Medulla oblongata (tissue), 1 donor: ENCODE measurements around the gene AHDC1.

Experiments
- DNase-seq: peaks from one replicate; pipeline ENCODE4 v3.0.0-alpha.2; 2015; ENCODE audit errors: extremely low spot score

AHDC1 gene

DNA sequence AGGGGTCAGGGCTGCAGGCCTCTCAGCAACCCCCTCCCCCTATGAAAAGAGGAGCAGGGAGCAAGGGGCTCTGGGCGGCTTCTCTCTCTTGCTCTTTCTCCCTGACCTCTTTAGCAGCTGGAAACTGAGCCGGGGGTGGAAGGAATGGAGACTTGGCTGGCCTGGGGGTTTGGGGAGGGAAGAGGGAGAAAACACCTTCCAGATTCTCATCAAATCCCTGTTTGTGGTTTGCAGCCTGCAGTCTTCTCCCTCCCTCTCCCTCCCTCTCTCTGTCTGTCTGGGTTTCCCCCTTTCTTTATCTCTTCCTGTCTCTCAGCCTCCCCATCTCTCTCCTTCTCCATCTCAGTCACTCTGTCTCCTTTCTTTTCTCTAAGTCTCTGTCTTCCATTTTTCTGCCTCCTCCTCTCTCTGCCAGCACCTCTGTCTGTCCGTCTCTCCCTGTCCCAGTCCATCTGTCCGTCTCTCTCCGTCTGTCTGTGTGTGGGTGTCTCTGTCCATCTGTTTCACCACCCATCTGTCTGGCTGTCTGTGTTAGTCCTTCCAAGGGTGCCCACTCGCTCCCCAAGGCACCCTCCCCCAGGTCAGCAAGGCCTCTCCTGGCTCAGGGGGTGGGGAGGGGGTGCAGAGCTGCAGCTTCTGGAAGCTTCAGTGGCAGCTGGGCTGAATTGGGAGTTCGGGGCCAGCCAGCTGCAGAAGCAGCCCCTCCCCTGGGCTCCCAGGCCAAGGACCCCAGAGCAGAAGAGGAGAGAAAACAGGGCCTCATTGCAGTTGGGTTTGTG is 6.2 kb downstream of the AHDC1 start:
- DNase-seq: no peak

DNA sequence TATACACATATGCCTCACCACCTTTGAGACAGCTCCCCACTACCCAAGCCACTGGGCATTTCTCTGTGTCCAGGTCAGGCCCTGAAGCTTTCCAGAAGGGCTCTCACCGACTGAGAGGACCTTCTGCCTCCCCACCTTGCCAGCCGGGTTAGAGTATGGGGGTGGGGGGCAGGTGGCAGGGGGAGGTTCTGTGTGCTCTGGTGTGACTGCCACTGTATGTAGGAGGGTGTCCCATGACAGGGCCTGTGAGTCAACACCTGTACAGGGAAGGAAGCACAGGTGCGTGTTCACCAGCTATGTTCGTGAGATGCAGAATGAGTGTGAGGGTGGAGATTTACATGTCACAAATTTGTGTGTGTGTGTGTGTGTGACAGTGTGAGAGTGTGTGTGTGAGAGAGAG is 7.0 kb downstream of the AHDC1 start:
- DNase-seq: no peak

DNA sequence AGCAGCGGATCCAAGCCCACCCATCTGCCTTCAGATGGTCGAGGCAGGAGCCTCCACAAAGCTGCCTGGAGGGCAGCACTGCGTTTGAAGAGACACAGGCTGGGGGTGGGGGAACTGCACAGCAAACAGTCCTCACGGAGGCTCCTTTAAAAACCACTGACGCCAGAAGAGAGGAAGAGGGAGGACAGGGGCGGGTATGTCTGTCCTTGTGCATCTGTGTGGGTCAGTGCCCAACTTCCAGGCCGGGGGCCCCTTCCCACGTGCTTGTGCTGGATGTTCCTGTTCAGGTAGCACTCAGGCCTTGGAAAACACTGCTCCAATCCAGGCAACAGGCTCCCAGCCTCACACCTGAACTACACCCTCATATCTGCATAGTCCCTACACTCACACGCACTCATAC is 7.7 kb downstream of the AHDC1 start:
- DNase-seq: no peak

DNA sequence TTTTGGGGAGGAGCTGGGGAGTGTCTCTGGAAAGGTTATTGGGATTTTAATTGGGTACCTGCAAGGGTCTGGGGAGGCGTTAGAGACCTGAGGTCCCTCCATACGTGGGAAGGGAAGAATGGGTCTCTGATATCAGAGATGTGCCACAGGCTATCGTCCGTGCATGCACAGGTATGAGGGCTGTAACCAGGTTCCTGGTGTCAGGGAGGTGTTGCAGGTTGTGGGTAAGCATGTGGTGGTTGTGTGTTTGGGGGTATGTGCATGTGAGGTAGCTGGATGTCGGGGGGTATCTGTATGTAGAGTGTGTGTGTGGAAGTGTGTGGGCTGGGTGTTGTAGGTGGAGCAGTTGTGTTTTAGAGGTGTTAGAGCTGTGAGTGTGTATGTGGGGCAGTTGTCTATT is 8.3 kb downstream of the AHDC1 start:
- no peak for DNase-seq

DNA sequence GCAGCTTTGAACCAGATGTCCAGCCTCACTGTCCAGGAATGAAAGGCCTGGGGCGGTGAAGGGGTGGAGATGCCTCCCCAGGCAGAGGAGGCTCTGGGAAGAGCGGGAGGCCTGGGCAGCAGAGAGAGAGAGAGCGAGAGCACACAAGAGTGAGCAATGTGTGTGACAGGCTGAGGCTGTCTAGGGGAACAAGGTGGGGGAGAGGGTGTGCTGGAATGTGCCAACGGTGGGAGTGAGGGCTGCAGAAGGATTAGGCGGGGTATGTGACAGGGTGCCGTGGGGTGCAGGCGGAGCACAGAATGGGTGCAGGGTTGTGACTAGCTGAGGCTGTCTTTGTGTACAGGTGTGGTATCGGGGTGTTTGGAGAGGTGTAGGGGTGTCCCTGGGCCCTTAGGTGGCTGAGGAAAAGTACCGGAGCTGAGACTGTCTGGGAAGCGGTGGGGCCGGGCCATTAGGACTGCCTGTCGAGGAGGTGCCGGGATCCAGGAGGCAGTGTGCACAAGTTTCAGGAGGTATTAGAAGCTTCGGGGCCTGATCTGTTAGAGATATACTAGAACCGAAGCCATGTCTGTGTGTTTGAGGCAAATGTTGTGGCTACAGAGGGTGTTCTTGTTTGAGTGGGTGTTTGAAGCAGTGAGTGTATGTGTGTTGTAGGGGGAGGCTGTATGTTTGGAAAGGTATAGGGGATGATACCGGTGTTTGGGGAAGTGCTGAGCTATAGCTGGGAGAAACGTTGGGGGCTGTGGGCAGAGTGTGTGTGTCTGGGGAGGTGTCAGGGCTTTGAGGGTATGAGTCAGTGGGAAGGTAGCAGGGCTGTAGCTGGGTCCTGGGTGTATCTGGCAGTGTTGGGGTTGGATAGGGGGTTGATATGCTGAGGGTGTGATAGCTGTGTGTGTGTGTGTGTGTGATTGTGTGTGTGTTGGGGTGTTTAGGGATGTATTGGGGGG is 9.1 kb downstream of the AHDC1 start:
- no peak for DNase-seq

DNA sequence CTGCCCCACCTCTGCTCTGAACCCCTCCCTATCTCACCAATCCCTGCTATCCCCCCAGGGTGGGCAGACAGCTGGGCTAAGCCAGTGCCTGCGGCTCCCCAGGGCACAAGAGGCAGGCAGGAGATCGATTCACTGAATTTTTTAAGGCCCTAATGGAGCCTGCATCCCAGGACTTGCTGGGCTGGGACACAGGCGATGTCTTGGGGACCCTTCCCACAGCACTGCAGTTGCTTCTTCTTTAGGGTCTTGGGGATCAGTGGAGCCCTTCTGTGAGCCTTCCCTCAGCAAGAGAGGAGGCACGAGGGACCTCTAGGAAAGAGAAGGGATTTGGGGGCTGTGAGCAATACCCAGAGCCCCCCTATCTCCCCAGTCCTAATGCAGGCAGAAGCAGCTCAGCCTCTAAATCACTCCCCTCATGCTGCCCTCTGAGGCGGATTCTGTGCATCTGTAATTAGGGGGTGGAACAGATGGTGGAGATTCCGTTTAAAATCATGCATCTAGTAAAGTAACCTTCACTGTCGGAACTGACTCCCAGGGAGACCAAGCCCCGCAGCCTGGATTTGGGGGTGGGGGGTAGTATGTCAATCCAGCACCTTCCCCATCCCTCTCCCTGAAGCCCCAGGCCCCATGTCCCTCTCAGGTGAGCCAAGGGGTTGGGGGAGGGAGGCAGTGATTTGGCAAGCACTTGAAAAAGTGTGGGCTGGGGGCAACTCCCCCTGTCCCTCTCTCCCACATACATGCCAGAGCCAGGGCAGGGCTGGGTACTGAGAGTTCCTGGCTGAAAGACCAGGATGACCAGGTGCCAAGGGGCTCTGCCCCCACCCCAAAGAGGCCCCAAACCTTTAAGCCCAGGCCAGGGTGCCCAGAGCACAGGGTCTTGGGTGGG is 10.0 kb downstream of the AHDC1 start:
- DNase-seq: no peak

DNA sequence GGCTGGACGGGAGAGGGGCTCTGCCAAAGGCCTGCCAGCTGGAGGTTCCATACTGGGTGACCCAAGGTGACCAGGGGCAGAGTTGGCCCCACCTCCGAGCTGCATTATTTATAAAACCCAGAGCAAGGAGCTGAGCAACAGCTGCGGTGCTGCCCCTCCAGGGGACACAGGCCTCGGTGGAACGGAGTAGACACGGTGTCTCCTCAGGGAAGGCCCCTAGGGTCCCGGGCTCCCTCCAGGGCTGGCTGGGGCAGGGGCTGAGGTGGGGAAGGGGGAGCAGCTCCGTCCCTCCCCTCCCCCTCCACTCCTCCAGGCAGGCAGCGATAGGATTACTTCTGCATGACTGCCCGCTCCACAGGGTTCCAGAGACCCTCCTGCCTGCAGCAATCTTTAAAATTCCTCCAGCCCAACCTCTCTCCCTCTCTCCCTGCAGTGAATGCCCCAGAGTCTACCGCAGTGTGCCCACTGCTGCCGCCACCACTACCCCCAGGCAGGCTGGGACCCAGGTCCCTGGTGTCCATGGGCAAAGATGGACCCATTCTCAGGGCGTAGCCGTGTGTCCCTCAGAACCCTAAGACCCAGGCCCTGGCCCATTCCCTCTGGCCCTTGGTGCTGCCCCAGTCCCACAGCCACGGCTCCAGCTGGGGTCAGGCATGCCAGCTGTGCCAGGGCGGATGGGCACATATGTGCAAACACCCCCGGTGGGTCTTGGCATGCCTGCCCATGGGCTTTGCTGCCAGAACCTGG is 10.8 kb downstream of the AHDC1 start:
- no peak for DNase-seq

DNA sequence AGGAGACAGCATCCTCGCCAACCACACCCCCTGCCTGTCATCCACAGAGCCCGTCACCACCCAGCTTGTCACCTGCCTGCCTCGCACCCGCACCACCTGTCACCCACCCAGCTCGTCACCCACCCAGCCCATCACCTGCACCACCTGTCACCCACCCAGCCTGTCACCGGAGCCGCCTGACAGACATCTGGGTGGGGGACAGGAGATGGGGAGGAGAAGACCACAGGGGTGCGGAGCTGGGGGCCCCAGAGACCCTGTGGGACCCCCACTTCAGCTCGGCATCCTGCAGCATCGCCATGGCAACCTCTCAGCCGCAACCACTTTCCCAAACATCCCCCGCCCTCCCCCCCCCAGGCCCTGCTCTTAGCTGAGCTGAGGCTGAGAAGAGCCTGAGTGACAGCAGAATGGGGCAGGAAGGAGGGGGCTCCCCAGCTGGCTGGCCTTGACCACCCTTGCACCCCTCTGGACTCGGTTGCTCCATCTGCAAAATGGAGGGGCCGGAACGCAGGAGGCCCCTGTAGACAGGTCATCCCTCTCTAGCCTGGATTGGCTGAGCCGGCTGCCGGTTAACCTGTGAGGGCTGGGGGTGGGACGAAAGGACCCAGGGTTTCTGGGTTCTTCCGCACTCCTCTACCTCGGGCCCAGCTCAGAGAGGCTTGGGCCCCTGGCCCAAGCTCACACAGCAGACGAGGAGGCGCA is 11.6 kb downstream of the AHDC1 start:
- no peak for DNase-seq

DNA sequence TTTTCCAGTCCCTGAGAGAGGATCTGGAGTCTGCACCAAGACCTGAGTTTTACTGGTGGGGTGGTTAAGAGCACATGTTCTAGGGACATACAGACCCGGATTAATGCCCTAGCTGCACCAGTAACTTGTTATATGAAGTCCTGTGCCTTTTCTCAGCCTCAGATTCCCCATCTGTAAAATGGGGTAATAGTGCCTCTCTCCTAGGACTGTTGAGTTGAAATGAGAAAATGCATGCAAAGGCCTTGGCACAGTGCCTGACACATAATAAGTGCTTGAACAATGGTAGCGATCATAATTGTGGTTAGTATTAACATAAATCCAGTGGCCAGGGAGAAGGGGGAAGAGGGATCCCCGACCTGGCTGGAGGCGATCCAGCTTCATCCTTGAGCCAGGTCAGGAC is 12.3 kb downstream of the AHDC1 start:
- DNase-seq: no peak

DNA sequence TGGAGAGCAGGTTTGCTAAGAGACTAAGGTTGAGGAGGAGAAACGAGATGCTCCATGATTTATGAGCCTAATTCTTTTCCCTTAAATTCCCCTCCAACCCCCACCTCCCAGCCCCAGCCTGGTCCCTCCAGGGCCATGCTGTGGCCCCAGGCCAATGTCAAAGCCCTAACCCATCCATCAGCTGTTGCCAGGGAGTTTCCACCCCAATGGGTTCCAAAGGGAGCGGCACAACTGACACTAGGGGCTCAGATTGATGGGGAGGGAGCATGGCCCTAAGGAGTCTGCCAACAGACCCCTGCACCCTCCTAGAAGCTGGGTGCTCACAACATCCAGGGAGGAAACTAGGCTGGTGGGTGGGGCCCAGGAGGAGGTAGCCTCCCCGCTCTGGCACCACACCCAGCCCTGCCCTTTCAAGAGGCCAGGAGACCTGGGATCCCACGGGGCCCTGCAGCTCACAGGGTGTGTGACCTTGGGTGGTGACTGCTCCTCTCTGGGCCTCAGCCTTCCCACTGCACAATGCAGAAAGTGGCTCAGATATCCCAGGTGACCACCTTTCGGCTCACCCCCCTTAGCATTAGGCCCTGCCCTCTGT is 12.9 kb downstream of the AHDC1 start:
- DNase-seq: no peak

DNA sequence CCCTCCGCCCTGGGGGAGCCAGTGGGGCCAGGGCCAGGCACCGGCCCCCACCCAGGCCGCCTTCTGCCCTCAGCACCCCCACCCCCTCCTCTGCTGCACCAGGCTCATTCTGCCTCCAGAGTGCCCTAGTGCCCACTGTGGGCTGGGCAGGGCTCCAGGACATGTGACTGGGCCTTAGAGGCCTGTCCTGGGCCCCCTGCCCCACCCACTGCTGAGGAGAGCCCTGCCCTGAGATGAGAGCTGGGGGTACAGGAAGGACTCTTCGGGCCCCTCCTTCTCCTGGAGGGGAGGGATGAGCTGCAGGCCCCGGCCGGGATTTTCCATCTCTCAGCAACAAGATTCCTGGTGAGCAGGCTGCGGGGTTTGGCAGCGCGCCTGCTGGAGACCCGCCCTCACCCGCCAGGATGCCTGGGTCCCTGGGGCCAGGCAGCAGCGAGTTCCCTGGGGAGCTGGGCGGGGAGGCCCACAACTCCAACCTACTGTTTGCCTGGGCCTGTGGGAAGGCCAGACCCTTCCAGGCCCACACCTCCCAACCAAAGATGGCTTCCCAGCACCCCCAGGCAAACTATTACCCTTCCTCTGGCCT is 14.0 kb downstream of the AHDC1 start:
- peak; percentile 76 for DNase-seq

DNA sequence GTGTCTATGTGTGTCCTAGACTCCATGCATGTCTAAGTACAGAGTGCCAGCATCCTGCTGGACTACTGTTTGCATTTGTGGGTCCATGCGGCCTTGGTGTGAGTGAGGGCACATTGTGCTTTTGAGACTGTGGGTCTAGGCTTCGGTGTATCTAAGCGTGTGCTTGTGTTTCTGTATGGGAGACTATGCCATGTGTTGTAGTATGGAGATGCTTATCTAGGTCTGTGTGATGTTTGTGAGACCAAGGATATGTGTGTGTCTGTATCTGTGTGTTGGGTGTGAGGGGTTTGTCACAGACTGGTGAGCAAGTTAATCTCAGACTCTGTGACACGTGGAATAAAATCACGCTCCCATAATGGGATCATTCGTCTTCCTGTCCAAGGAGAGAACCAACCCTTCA is 14.5 kb downstream of the AHDC1 start:
- DNase-seq: no peak

DNA sequence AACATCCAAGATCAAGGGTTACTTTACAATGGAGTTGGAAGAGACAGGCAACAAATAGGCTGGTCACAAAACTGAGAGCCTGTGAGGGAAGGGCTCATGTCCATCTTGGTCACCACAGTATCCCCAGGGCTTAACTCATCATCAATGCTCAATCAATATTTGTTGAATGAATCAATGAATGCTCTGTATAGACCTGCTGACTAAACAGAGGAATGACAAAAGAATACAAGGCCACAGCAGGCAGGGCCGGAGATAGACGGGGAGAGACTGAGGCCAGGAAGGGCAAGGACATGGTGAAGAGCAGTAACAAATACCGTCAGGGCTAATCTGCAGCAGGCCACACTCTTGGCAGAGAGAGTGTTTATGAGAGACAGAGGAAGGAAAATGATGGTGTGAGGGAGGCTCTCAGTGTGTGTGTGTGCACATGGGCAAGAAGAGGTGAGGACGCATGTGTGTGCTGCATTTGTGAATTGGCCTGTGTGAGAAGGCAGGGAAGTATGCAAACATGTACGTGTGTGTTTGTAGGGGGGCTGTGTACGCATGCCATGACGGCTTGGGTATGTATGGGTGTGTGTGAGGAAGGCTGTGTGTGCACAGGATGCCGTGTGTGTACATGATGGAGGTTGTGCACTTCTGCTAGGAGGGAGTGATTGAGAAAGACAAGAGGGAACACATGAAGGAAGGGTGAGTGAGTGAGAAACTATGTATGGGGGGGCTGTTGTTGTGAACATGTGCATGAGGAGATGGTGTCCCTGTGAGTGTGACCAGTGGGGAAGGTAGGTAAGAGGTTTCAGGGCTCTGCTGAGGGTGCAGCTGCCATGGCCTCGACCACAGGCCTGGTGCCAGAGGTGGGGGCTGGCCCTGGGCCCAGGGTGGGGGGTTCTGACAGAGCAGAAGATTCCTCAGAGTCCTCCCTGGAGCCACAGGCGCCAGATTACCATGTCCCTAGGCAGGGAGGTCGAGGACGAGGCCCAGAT is 15.4 kb downstream of the AHDC1 start:
- no peak for DNase-seq

DNA sequence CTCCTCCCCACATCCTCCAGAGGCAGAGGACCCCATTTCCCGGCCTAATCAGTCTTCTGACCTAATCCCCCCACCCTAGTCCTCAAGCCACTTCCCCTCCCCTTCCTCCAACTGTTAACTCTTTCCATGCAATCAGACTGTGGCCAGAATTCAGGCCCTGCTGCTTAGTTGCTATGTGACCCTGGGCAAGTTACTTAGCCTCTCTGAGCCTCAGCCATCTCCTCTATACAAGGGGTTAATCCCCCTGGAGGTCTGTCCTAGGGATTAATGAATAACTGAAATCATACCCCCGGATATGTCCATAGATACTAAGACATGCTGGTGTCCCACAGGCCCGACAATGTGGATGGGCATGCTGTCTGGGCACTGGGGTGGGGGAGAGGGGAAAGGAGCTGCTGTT is 18.3 kb downstream of the AHDC1 start:
- DNase-seq: no peak

DNA sequence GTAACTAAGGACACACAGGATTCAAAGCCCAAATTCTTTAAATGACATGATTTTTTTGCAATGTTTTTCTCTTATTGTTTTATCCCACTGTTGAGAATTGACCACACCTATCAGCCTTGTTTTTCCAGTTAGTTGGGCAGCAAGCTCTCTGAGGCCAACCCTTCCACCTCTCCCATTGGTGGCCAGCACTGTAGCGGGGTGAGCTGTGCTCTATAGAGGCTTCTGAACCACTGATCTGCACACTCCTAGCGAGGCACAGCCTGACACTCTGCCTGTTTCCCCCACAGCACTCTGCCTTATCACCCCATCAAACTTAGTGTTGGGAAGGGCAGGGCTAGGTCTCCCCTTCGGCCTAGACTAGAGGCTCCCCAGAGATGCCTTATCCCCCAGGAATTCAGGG is 19.5 kb downstream of the AHDC1 start:
- no peak for DNase-seq

DNA sequence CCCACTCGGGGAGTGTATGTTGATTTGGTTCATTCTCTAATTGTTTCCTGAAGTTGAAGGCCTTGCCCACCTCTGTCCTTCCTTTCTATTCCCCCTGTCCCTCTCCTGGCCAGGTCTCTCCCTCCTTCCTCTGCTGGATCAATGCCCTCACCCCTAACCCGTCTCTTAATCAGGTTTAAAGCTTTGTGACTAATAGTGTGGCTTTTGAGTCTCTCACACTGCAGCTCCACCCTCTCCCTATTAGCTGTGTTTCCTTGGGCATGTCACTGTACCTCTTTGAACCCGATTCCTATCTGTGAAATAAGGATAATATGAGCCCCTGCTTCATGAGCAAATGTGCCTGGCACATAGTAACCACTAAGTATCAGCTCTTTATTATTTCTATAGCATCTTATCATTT is 20.5 kb downstream of the AHDC1 start:
- DNase-seq: no peak

DNA sequence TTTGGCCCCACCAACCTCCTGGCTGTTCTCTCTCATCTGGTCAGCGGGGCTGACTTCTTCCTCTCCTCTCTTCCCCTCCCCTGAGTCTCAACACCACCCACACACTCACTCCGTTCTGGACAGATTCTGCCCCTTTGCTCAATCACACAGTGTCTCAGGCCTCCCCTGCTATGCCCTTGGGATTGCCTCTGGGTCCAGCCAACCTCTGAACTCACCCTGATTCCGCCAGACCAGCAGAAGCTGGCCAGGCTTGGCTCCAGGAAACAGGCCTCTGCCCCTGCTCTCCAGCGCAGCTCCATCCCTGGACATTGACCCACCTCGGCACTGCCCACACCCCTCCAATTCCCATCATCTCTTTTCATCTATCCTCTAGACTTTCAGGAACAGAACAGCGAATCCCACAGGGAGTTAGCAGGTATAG is 22.1 kb downstream of the AHDC1 start:
- no peak for DNase-seq

DNA sequence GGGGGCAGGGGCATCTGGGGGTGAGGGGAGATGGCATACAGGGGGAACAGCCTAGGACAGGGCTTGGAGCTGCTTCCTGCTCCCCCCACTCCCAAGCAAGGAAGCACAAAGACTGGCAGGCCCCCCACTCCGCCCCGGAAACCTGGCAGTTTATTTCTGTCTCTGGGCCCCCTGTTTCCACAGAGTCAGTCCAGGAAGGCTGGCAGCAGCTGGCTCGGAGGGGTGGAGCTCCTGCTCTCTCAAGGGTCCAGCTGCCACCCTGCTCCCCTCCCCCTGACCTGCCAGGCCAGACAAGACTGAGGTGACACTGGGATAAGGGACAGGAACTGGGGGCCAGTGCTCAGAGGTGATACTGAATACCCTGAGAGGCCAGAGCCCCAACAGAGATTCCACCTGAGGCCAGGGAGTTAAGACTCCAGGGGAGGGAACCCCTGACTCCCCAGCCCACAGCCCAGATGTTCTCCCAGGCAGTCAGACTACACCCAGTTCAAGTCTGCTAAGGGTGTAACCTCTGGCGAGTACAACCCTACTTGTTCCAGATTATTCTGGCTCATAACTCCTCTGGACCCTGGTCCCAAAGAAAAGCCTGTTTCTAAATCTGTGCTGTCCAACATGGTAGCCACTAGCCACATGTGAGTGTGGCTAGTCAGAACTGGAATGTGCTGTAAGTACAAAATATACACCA is 26.3 kb downstream of the AHDC1 start:
- no peak for DNase-seq
